DMS79 (cell line): ENCODE measurements around the gene TGM1.
"Not testable (repeated sequence)": the region's sequence is repeated elsewhere in the genome, so short reads cannot be mapped to it uniquely, and the experiment has no call there.

Experiments used
- DNase-seq: peaks from one replicate; lab custom pipeline; 2025; lab: John Stamatoyannopoulos, UW

TGM1 gene

GRCh38 chr14:24206260-24207103 is 56.5 kb downstream of the TGM1 start:
- DNase-seq: no peak

- DNase-seq: no peak
Measured at GRCh38 chr14:24204163-24205146, 58.5 kb downstream of the TGM1 start.

- not testable (repeated sequence) for DNase-seq
Measured at GRCh38 chr14:24203249-24203886, 59.6 kb downstream of the TGM1 start.

GRCh38 chr14:24202538-24202937 is 60.4 kb downstream of the TGM1 start:
- not testable (repeated sequence) for DNase-seq
